Stimulated activated naive B cell treated with anti-CD40 and anti-IgM and Interleukin-4, amounts not matched to agents 10 μg/mL and 1 μg/mL and 100 μg/mL, for 72 hours (primary cell): ENCODE measurements around the gene AGXT2.
"Not testable (repeated sequence)": the region's sequence is repeated elsewhere in the genome, so short reads cannot be mapped to it uniquely, and the experiment has no call there.

ENCODE experiments used
- ATAC-seq, 2 donors: fragments of 150-1000 bp; cut with Tn5 transposase; replicated peaks; 2 replicates each; pipeline ENCODE4 v1.10.0; 2021; ENCODE audit warnings: moderate library complexity in 1 of 2
- DNase-seq: peaks from one replicate; pipeline ENCODE4 v3.0.0; 2021
- H3K27ac Mint-ChIP-seq: one replicate; pipeline ENCODE4 v1.8.0; 2022; ENCODE audit warnings: mild to moderate bottlenecking, mixed read lengths
- H3K27me3 Mint-ChIP-seq, 2 donors: one replicate each; pipeline ENCODE4 v1.8.0; 2022; ENCODE audit warnings: mixed read lengths in 2 of 2
- H3K36me3 Mint-ChIP-seq, 2 donors: one replicate each; pipeline ENCODE4 v1.8.0; 2022; ENCODE audit warnings: mixed read lengths in 2 of 2, mild to moderate bottlenecking in 1 of 2
- H3K4me1 Mint-ChIP-seq, 2 donors: one replicate each; pipeline ENCODE4 v1.8.0; 2022; ENCODE audit warnings: mixed read lengths in 2 of 2, mild to moderate bottlenecking in 1 of 2
- H3K4me3 Mint-ChIP-seq, 2 donors: one replicate each; pipeline ENCODE4 v1.8.0; 2022; ENCODE audit warnings: mild to moderate bottlenecking in 2 of 2, mixed read lengths in 2 of 2, moderate library complexity in 1 of 2
- H3K9me3 Mint-ChIP-seq, 2 donors: one replicate each; pipeline ENCODE4 v1.8.0; 2022; ENCODE audit warnings: mixed read lengths in 2 of 2, mild to moderate bottlenecking in 1 of 2

AGXT2 gene

GRCh38 chr5:34991486-34992238, 56.1 kb downstream of the AGXT2 start:
- no peaks in the 10 kb centered on the region for H3K4me1 Mint-ChIP-seq
- no peak overlapping the region for H3K4me3 Mint-ChIP-seq
- H3K27ac Mint-ChIP-seq: no peak overlapping the region
- peaks cover 5 to 6% of the 10 kb centered on the region in 2 donors for H3K36me3 Mint-ChIP-seq
- DNase-seq (no peak), ATAC-seq (no peak)
- peaks cover 45 to 47% of the 10 kb centered on the region in 2 donors for H3K27me3 Mint-ChIP-seq
- H3K9me3 Mint-ChIP-seq: peaks cover 6% of the 10 kb centered on the region in 2 donors

DNA sequence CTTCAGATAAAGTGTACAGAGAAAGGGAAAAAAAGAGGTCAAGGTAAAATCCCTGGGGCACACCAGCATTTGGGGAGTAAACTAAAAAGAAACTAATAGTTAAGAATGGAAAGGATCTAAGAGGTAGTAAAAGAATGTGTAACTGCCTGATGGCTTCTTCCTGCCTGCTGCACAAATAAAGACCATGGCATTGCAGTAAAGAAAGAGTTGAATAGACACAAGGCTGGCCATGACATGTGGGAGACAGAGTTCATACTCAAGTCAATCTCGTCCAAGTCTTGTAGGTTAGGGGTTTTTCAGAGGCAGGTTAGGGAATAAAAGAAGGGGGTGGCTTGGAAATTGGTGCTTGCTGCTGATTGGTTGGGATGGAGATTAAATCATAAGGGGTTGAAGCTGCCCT, 60.8 kb downstream of the AGXT2 start:
- Mint-ChIP-seq H3K27ac (no peak overlapping the region), H3K36me3 (peaks cover 5 to 10% of the 10 kb centered on the region in 2 donors)

DNA sequence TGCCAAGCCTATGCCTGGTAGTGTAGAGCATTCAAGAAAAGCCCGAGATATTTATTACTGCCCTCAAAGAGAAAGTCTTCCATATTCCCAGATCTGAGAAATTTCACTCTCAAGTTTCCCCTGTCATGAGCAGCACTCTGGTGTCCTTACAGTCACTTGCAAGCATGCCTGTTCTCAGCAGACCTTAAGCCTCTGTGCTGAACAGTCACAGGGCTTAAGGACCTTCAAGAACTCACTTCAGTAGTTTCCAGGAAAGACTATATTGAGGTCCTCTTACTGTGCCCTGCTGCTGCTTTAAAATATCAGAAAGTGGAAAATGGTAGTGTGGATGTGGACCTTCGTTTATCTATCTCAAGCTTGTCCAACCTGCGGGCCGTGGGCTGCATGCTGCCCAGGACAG, 64.9 kb downstream of the AGXT2 start:
- no peak overlapping the region for H3K27ac Mint-ChIP-seq
- H3K27me3 Mint-ChIP-seq: peaks cover 13% of the 10 kb centered on the region in 2 donors
- DNase-seq: no peak
- no peak for ATAC-seq
- H3K36me3 Mint-ChIP-seq: peaks cover 5 to 24% of the 10 kb centered on the region in 2 donors
- peaks cover 17 to 20% of the 10 kb centered on the region in 2 donors for H3K9me3 Mint-ChIP-seq
- peaks cover 7 to 10% of the 10 kb centered on the region in 2 donors for H3K4me1 Mint-ChIP-seq
- no peak overlapping the region for H3K4me3 Mint-ChIP-seq

More for the DNA sequence above, 60.8 kb downstream of the AGXT2 start:
- DNase-seq: no peak
- Mint-ChIP-seq H3K9me3 (peaks cover 12 to 17% of the 10 kb centered on the region in 2 donors), H3K4me1 (no peaks in the 10 kb centered on the region), H3K4me3 (no peak overlapping the region), H3K27me3 (peaks cover 31 to 34% of the 10 kb centered on the region in 2 donors)
- no peak for ATAC-seq

DNA sequence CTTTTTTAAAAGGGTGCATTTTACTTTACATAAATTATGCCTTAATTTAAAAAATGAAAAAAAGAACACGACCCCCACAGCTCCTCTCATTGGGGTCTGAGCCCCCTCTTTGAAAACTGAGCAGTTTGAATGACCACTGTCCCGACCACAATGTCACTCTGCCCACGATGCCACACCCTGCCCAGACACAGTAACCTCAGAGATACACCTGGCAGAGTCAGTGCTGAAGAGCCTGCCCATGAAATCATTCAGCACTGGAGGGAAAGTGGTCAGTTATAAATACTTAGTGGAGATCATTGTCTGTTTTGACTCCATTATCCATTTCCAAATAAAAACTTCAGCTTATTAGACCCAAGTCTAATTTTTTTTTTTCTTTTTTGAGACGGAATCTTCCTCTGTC, 69.1 kb downstream of the AGXT2 start:
- peaks cover 2 to 22% of the 10 kb centered on the region in 2 donors for H3K36me3 Mint-ChIP-seq
- H3K27me3 Mint-ChIP-seq: no peaks in the 10 kb centered on the region
- H3K9me3 Mint-ChIP-seq: peaks cover 5 to 9% of the 10 kb centered on the region in 2 donors
- no peak overlapping the region for H3K4me3 Mint-ChIP-seq
- ATAC-seq (peak; percentile 40 to 44), DNase-seq (no peak)
- H3K27ac Mint-ChIP-seq: no peak overlapping the region
- peaks cover 8 to 12% of the 10 kb centered on the region in 2 donors for H3K4me1 Mint-ChIP-seq

DNA sequence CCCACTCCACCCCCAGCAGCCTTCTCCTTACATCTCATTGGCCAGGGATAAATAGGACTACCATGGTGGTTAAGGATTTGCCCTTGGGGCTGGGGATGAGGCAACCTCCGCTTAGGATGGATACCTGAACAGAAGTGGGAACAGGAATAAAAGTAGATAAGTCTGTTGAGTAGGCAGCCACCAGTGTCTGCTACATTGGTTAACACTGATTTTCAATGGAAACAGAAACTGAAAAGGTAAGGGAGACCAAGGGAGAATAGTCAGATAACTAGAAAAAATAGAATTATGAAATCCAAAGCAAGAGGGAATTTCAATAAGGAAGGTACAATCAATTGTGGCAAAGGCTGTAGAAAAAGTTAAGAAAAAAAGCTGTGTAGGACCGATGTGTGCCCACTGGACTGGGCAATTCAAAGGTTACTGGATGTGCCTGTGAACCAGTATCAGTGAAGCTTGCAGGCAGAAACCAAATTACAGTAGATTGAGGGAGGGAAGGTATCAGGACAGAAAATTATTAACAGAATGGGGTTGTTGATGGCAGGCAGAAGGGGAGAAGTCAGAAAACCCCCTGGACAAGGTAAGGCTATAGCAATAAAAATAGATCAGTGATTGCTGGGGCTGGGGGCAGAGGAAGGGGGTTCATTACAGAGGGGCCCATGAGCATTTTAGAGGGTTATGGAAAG, 69.7 kb downstream of the AGXT2 start:
- Mint-ChIP-seq H3K27me3 (no peaks in the 10 kb centered on the region), H3K36me3 (peaks cover 2 to 26% of the 10 kb centered on the region in 2 donors), H3K4me3 (peak overlapping the region in 1 of 2 donors; percentile 1), H3K27ac (no peak overlapping the region), H3K9me3 (peaks cover 5 to 9% of the 10 kb centered on the region in 2 donors), H3K4me1 (peaks cover 8 to 12% of the 10 kb centered on the region in 2 donors)
- ATAC-seq (peak; percentile 81 to 93), DNase-seq (no peak)

GRCh38 chr5:34976347-34976746, 71.4 kb downstream of the AGXT2 start:
- Mint-ChIP-seq H3K9me3 (peaks cover 1 to 2% of the 10 kb centered on the region in 2 donors), H3K4me3 (no peak overlapping the region), H3K27ac (no peak overlapping the region), H3K27me3 (no peaks in the 10 kb centered on the region), H3K4me1 (peaks cover 8 to 12% of the 10 kb centered on the region in 2 donors), H3K36me3 (peaks cover 6 to 26% of the 10 kb centered on the region in 2 donors)
- ATAC-seq: no peak
- DNase-seq: no peak

DNA sequence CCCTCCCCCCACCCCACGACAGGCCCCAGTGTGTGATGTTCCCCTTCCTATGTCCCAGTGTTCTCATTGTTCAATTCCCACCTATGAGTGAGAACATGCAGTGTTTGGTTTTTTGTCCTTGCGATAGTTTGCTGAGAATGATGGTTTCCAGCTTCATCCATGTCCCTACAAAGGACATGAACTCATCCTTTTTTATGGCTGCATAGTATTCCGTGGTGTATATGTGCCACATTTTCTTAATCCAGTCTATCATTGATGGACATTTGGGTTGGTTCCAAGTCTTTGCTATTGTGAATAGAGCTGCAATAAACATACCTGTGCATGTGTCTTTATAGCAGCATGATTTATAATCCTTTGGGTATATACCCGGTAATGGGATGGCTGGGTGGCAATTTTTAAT, 76.1 kb downstream of the AGXT2 start:
- not testable (repeated sequence) for H3K4me1 Mint-ChIP-seq, ATAC-seq, H3K4me3 Mint-ChIP-seq, DNase-seq, H3K9me3 Mint-ChIP-seq, H3K27ac Mint-ChIP-seq, H3K27me3 Mint-ChIP-seq
- H3K36me3 Mint-ChIP-seq: peaks cover 23 to 51% of the 10 kb centered on the region in 2 donors

- H3K4me3 Mint-ChIP-seq: no peak overlapping the region
- H3K9me3 Mint-ChIP-seq: peaks cover 10 to 12% of the 10 kb centered on the region in 2 donors
- DNase-seq (no peak), ATAC-seq (no peak)
- H3K27me3 Mint-ChIP-seq: no peaks in the 10 kb centered on the region
- H3K36me3 Mint-ChIP-seq: peaks cover 34 to 54% of the 10 kb centered on the region in 2 donors
- H3K4me1 Mint-ChIP-seq: peaks cover 0 to 4% of the 10 kb centered on the region in 2 donors
- no peak overlapping the region for H3K27ac Mint-ChIP-seq
Measured at GRCh38 chr5:34970552-34970951, 77.2 kb downstream of the AGXT2 start.

DNA sequence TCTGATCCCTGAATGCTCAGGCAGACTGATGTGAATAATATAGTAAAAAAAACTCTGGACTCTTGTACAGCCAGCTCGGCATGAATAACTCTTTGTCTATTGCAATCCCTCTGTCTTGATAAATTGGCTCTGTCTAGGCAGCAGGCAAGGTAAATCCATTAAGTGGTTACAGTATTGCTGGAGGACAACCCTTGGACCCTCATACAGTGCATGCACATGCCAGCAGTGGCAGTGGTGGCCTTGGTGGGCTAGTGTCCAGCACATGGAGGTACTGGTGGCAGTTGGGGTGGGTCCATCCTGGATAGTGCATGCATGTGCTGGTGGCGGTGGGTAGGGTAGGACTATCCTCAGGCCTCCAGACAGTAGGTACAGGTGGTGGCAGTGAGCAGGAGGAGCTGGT, 79.5 kb downstream of the AGXT2 start:
- Mint-ChIP-seq H3K4me1 (peaks cover 0 to 7% of the 10 kb centered on the region in 2 donors), H3K36me3 (peaks cover 39 to 63% of the 10 kb centered on the region in 2 donors), H3K27me3 (no peaks in the 10 kb centered on the region), H3K9me3 (peaks cover 12 to 13% of the 10 kb centered on the region in 2 donors), H3K4me3 (no peak overlapping the region), H3K27ac (no peak overlapping the region)
- ATAC-seq: no peak
- no peak for DNase-seq

- ATAC-seq: no peak
- Mint-ChIP-seq H3K27ac (no peak overlapping the region), H3K36me3 (peaks cover 39 to 62% of the 10 kb centered on the region in 2 donors), H3K4me1 (peaks cover 0 to 10% of the 10 kb centered on the region in 2 donors), H3K4me3 (no peak overlapping the region), H3K9me3 (peaks cover 12 to 13% of the 10 kb centered on the region in 2 donors), H3K27me3 (no peaks in the 10 kb centered on the region)
- DNase-seq: no peak
Measured at GRCh38 chr5:34967540-34967939, 80.2 kb downstream of the AGXT2 start.

DNA sequence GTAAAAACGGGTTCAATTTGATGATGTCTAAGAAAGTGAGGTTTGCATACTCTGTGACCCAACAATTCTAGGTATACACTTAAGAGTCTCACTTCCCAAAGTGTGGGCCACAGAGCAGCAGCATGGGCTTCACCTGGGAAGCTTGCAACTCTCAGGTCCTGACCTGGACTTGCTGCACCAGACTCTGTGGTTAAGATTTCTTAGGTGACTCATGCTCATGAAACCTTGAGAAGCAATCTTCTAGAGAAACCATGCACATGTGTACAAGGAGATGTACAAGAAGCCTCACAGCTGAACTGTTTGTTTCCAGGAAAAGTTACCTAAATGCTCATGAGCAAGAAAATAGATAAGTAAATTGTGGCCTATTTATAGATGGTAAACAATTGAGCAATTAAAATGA, 88.4 kb downstream of the AGXT2 start:
- peak overlapping the region in 1 of 2 donors; percentile 37 for H3K4me3 Mint-ChIP-seq
- H3K9me3 Mint-ChIP-seq: no peaks in the 10 kb centered on the region
- peak overlapping the region; percentile 67 for H3K27ac Mint-ChIP-seq
- peak; percentile 22 for DNase-seq
- H3K36me3 Mint-ChIP-seq: peaks cover 18 to 20% of the 10 kb centered on the region in 2 donors
- peak; percentile 97 to 98 for ATAC-seq
- H3K4me1 Mint-ChIP-seq: peaks cover 12 to 24% of the 10 kb centered on the region in 2 donors
- H3K27me3 Mint-ChIP-seq: no peaks in the 10 kb centered on the region

DNA sequence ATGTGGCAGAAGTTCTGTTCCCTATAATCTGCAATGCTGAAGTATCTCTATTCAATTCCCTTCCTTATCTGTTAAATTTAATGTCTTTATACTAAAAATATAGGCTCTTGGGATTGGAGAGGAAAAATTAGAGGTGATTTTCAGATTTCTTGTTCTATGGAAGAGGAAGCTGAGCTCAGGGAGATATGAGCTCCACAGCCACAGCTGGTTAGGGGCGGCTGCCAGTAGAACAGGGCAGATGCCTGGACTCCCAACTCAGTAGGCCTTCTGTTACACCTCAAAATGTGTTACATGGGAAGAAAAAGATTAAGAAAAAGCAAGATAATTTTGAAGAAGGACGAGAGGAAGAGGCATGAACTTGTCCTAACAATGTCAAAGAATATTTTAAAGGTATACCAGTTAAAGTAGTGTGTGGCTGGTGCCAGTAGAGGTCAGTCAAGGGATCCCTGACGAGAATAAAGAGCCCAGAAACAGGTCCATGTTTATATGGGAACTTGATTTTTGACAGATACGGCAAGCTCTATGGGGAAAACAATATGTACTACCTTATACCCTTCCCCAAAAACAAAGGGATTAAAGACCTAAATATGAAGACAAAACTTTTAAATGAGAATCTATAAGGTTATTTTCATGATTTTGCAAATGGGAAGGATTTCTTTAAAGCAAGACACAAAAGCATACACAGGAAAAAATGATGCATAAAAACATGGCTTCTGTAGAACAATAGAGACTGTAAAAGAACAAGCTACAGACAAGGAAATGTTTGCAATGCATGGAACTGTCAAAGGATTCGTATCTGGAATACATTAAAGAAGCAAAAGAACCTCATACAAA, 89.7 kb downstream of the AGXT2 start:
- Mint-ChIP-seq H3K9me3 (no peaks in the 10 kb centered on the region), H3K4me1 (peaks cover 12 to 19% of the 10 kb centered on the region in 2 donors), H3K27me3 (no peaks in the 10 kb centered on the region), H3K36me3 (peaks cover 15 to 16% of the 10 kb centered on the region in 2 donors), H3K4me3 (no peak overlapping the region), H3K27ac (no peak overlapping the region)
- ATAC-seq: no peak
- no peak for DNase-seq

GRCh38 chr5:34957321-34957720, 90.4 kb downstream of the AGXT2 start:
- Mint-ChIP-seq H3K9me3 (no peaks in the 10 kb centered on the region), H3K4me3 (no peak overlapping the region), H3K36me3 (peaks cover 17 to 18% of the 10 kb centered on the region in 2 donors), H3K27me3 (no peaks in the 10 kb centered on the region), H3K27ac (no peak overlapping the region), H3K4me1 (peaks cover 12 to 18% of the 10 kb centered on the region in 2 donors)
- ATAC-seq (no peak), DNase-seq (no peak)
